ENCODE data around the gene COG5. TPM values are rescaled to one million over a fixed set of nuclear protein-coding genes. Genes with fewer than 3 reads are reported as not detected.

Gene COG5
- total and polyA plus RNA-seq, 2 of the 8 experiments (the other 6 are each of a cell fraction or from before 2014, with no cell fraction given): 10.5 to 28.1 TPM

GRCh38 chr7:107579885-107580715, 16.4 kb upstream of the COG5 start, which contains the start of gene BCAP29:
Gene BCAP29 (plus strand): TSS chr7:107580246. CDS start chr7:107580773, 527 bp downstream.
- peak; percentile 9 to 81 for DNase-seq (ENCODE audit: low read depth in 1 of 2, low spot score in 2 of 2)
- peak within 1 kb of the TSS; percentile 96 for H2AFZ ChIP-seq (ENCODE audit: low read length)
- H4K5ac ChIP-seq (ENCODE audit: insufficient read length, low read depth, low read length): peak within 1 kb of the TSS; percentile 78
- H2BK12ac ChIP-seq (ENCODE audit: low read depth, low read length): no peak within 1 kb of the TSS; the same call in 1 of the 2 replicates
- H2BK15ac ChIP-seq (ENCODE audit: low read length): no peak within 1 kb of the TSS
- no peaks in the 10 kb centered on the region for H3K9me3 ChIP-seq (ENCODE audit: insufficient read depth in 2 of 2, low read depth in 1 of 2, low read length in 1 of 2)
- 2% methylated on average over 60 of the region's 89 CpGs; no CpG with 5 or more reads in 1 of the 2 experiments for WGBS, 2 experiments (ENCODE audit: extremely low coverage in 1 of 2, insufficient coverage in 1 of 2, insufficient read length in 1 of 2, insufficient replicate concordance in 2 of 2, low coverage in 1 of 2, low lambda C conversion rate in 2 of 2, missing lambda C conversion rate in 1 of 2)
- H2BK20ac ChIP-seq (ENCODE audit: low read length): no peak within 1 kb of the TSS
- H3K56ac ChIP-seq (replicated peaks; ENCODE audit: insufficient read length, low read depth, low read length): peak within 1 kb of the TSS; percentile 64
- H2BK120ac ChIP-seq (replicated peaks; ENCODE audit: low read depth, low read length): peak within 1 kb of the TSS; percentile 10
- no peaks in the 10 kb centered on the region for H3K79me2 ChIP-seq (ENCODE audit: control insufficient read depth in 1 of 2, insufficient read depth in 2 of 2, low read length in 2 of 2)
- peak within 1 kb of the TSS; percentile 94 for H4K8ac ChIP-seq (ENCODE audit: extremely low read depth, insufficient read depth, low read length)
- no peak for FAIRE-seq
- H3K23ac ChIP-seq (ENCODE audit: insufficient read length): no peak within 1 kb of the TSS
- peak within 1 kb of the TSS; percentile 77 to 95 (median 84) for H3K4me3 ChIP-seq (ENCODE audit: extremely low read depth in 1 of 4, insufficient read depth in 2 of 4, low read depth in 3 of 4, low read length in 4 of 4)
- CTCF ChIA-PET (ENCODE audit: partially characterized antibody): interaction anchor here (0.6 to 1.7 kb wide), 6 partner anchors 11 to 146 kb away, joined by 3 to 7 read pairs (median 6); partner anchors contain the start of gene SLC26A4
- H4K91ac ChIP-seq (replicated peaks; ENCODE audit: insufficient read length, low read length): no peak within 1 kb of the TSS
- no peak within 1 kb of the TSS for H2AK5ac ChIP-seq (ENCODE audit: low read depth, low read length)
- H3K36me3 ChIP-seq (ENCODE audit: control insufficient read depth in 2 of 4, insufficient read depth in 4 of 4, low read length in 3 of 4): peaks cover 0 to 22% (median 3%) of the 10 kb centered on the region in 4 experiments; a peak in 2 of 8 replicates
- peaks cover 4% of the 10 kb centered on the region for H3K23me2 ChIP-seq (ENCODE audit: low read depth, low read length)
- H3K18ac ChIP-seq (ENCODE audit: extremely low read depth, low read length): no peak within 1 kb of the TSS; the same call in 1 of the 2 replicates
- no peak within 1 kb of the TSS; the same call in 1 of the 2 replicates for H2BK5ac ChIP-seq (ENCODE audit: low read depth, low read length)
- no peaks in the 10 kb centered on the region for H3K79me1 ChIP-seq (ENCODE audit: low read depth, low read length)
- H4K20me1 ChIP-seq (replicated peaks in 1 of 2; ENCODE audit: control insufficient read depth in 1 of 2, insufficient read depth in 2 of 2, low read length in 2 of 2): no peaks in the 10 kb centered on the region
- H3K9ac ChIP-seq (replicated peaks in 1 of 4; ENCODE audit: extremely low read depth in 1 of 4, low read depth in 3 of 4, low read length in 3 of 4): peak within 1 kb of the TSS; percentile 70 to 98 (median 80)
- peak within 1 kb of the TSS; percentile 78 to 81 for H3K4me2 ChIP-seq (ENCODE audit: insufficient read depth in 1 of 2, low read depth in 2 of 2, low read length in 2 of 2)
- H3K14ac ChIP-seq (ENCODE audit: insufficient read length): no peak within 1 kb of the TSS
- H3K27me3 ChIP-seq (replicated peaks in 1 of 4; ENCODE audit: control insufficient read depth in 3 of 4, extremely low read depth in 1 of 4, insufficient read depth in 3 of 4, low read length in 3 of 4): no peaks in the 10 kb centered on the region
- POLR2A ChIA-PET (ENCODE audit: partially characterized antibody): interaction anchor here (0.7 to 2.4 kb wide), 4 partner anchors 13 to 164 kb away, joined by 3 to 21 read pairs (median 4); partner anchors contain the start of genes CBLL1, COG5 and DUS4L
- peak within 1 kb of the TSS; percentile 44; the same call in 1 of the 2 replicates for H3K27ac ChIP-seq (ENCODE audit: low read depth, low read length)
- H3K4ac ChIP-seq (replicated peaks; ENCODE audit: insufficient read length, low read depth, low read length): no peak within 1 kb of the TSS
- no peaks in the 10 kb centered on the region for H3K4me1 ChIP-seq (replicated peaks in 1 of 4; ENCODE audit: control insufficient read depth in 3 of 4, insufficient read depth in 4 of 4, low read length in 3 of 4)
- TF ChIP-seq SUZ12 (IDR thresholded peaks at IDR 0.05; ENCODE audit: low read length) (no peak), CREB1 (IDR thresholded peaks at IDR 0.05) (peak; percentile 88), MAFK (IDR thresholded peaks at IDR 0.05; ENCODE audit: low read depth, low read length) (no peak), HDAC2 (IDR thresholded peaks at IDR 0.05; ENCODE audit: borderline replicate concordance in 1 of 2, low read depth in 2 of 2, low read length in 2 of 2) (no peak), CTBP2 (IDR thresholded peaks at IDR 0.05; ENCODE audit: borderline replicate concordance, insufficient read depth, insufficient read length, low read length) (no peak), CHD1 (IDR thresholded peaks at IDR 0.05; ENCODE audit: low read depth, low read length) (no peak), CEBPB (IDR thresholded peaks at IDR 0.05; ENCODE audit: low read depth, low read length) (no peak), SIX5 (IDR thresholded peaks at IDR 0.05; ENCODE audit: low read depth, low read length) (no peak), HDAC6 (IDR thresholded peaks at IDR 0.05; ENCODE audit: low read depth, low read length) (no peak), MAX (IDR thresholded peaks at IDR 0.05) (no peak), BACH1 (IDR thresholded peaks at IDR 0.05; ENCODE audit: low read length) (peak; percentile 37; the same call in 1 of the 2 replicates), SRF (IDR thresholded peaks at IDR 0.05; ENCODE audit: low read depth, low read length) (0 out of 2 replicates have a peak, but pooled peaks have one; percentile 14)
